Measurements from ENCODE around the gene RNF11.

- TF ChIP-seq CEBPB (IDR thresholded peaks at IDR 0.05; ENCODE audit: low read depth, low read length): no peak
- TF ChIP-seq EZH2 (IDR thresholded peaks at IDR 0.05; ENCODE audit: low read depth, low read length, severe bottlenecking): no peak
- TF ChIP-seq POLR2A (IDR thresholded peaks at IDR 0.05; ENCODE audit: control extremely low read depth in 1 of 2, low read depth in 2 of 2, low read length in 2 of 2): no peak
- TF ChIP-seq MAFK (IDR thresholded peaks at IDR 0.05; ENCODE audit: low read depth, low read length): no peak
- no peak for TF ChIP-seq RFX5 (IDR thresholded peaks at IDR 0.05; ENCODE audit: borderline replicate concordance, low read depth, low read length)
- TF ChIP-seq JUN (IDR thresholded peaks at IDR 0.05; ENCODE audit: low read depth, low read length): no peak
- no peak for TF ChIP-seq SRF (IDR thresholded peaks at IDR 0.05; ENCODE audit: low read depth, low read length)
Observed at GRCh38 chr1:51284487-51284954, 48.4 kb downstream of the RNF11 start.
